ENCODE data around the gene IPMK.
"Not testable (repeated sequence)": the region's sequence is repeated elsewhere in the genome, so short reads cannot be mapped to it uniquely, and the experiment has no call there.

Gene IPMK

GRCh38 chr10:58171146-58171545, 96.5 kb downstream of the IPMK start:
- WGBS, 2 experiments: 100% methylated on average over 1 of the region's 1 CpG
- Histone ChIP-seq H3K4me1 (ENCODE audit: control insufficient read depth, insufficient read depth, low read length) (no peaks in the 10 kb centered on the region), H3K36me3 (ENCODE audit: control insufficient read depth, insufficient read depth, low read length) (no peaks in the 10 kb centered on the region), H3K27me3 (ENCODE audit: control insufficient read depth, insufficient read depth, low read length, poor library complexity, severe bottlenecking) (no peaks in the 10 kb centered on the region), H3K27ac (ENCODE audit: insufficient read depth, low read depth, low read length, poor library complexity, severe bottlenecking) (no peak overlapping the region), H3K4me3 (ENCODE audit: insufficient read depth, low read depth, low read length) (no peak overlapping the region), H3K9me3 (ENCODE audit: control insufficient read depth, low read length) (no peaks in the 10 kb centered on the region)

- Histone ChIP-seq H3K4me1 (ENCODE audit: control insufficient read depth, insufficient read depth, low read length) (no peaks in the 10 kb centered on the region), H3K9me3 (ENCODE audit: control insufficient read depth, low read length) (no peaks in the 10 kb centered on the region), H3K27ac (ENCODE audit: insufficient read depth, low read depth, low read length, poor library complexity, severe bottlenecking) (no peak overlapping the region), H3K4me3 (ENCODE audit: insufficient read depth, low read depth, low read length) (no peak overlapping the region), H3K27me3 (ENCODE audit: control insufficient read depth, insufficient read depth, low read length, poor library complexity, severe bottlenecking) (no peaks in the 10 kb centered on the region), H3K36me3 (ENCODE audit: control insufficient read depth, insufficient read depth, low read length) (no peaks in the 10 kb centered on the region)
- 88 to 89% methylated on average over 4 of the region's 4 CpGs for WGBS, 2 experiments
Observed at GRCh38 chr10:58164517-58164916, 103.2 kb downstream of the IPMK start.

GRCh38 chr10:58158806-58159205, 108.9 kb downstream of the IPMK start:
- Histone ChIP-seq H3K4me3 (ENCODE audit: insufficient read depth, low read depth, low read length) (no peak overlapping the region), H3K36me3 (ENCODE audit: control insufficient read depth, insufficient read depth, low read length) (no peaks in the 10 kb centered on the region), H3K27me3 (ENCODE audit: control insufficient read depth, insufficient read depth, low read length, poor library complexity, severe bottlenecking) (no peaks in the 10 kb centered on the region), H3K9me3 (ENCODE audit: control insufficient read depth, low read length) (no peaks in the 10 kb centered on the region), H3K4me1 (ENCODE audit: control insufficient read depth, insufficient read depth, low read length) (no peaks in the 10 kb centered on the region), H3K27ac (ENCODE audit: insufficient read depth, low read depth, low read length, poor library complexity, severe bottlenecking) (no peak overlapping the region)
- WGBS, 2 experiments: 95% methylated on average over 4 of the region's 4 CpGs

- WGBS, 2 experiments: 93 to 95% methylated on average over 6 of the region's 7 CpGs
- no peaks in the 10 kb centered on the region for H3K9me3 ChIP-seq (ENCODE audit: control insufficient read depth, low read length)
- no peaks in the 10 kb centered on the region for H3K36me3 ChIP-seq (ENCODE audit: control insufficient read depth, insufficient read depth, low read length)
- no peaks in the 10 kb centered on the region for H3K4me1 ChIP-seq (ENCODE audit: control insufficient read depth, insufficient read depth, low read length)
- no peaks in the 10 kb centered on the region for H3K27me3 ChIP-seq (ENCODE audit: control insufficient read depth, insufficient read depth, low read length, poor library complexity, severe bottlenecking)
- no peak overlapping the region for H3K27ac ChIP-seq (ENCODE audit: insufficient read depth, low read depth, low read length, poor library complexity, severe bottlenecking)
- H3K4me3 ChIP-seq (ENCODE audit: insufficient read depth, low read depth, low read length): no peak overlapping the region
Observed at GRCh38 chr10:58157076-58157766, 110.5 kb downstream of the IPMK start.

- H3K9me3 ChIP-seq (ENCODE audit: control insufficient read depth, low read length); H3K4me3 ChIP-seq (ENCODE audit: insufficient read depth, low read depth, low read length); H3K27me3 ChIP-seq (ENCODE audit: control insufficient read depth, insufficient read depth, low read length, poor library complexity, severe bottlenecking); H3K27ac ChIP-seq (ENCODE audit: insufficient read depth, low read depth, low read length, poor library complexity, severe bottlenecking); H3K4me1 ChIP-seq (ENCODE audit: control insufficient read depth, insufficient read depth, low read length); H3K36me3 ChIP-seq (ENCODE audit: control insufficient read depth, insufficient read depth, low read length): not testable (repeated sequence)
- WGBS, 2 experiments: 90 to 100% methylated on average over 2 of the region's 2 CpGs
Observed at GRCh38 chr10:58155941-58156340, 111.8 kb downstream of the IPMK start.

- 86 to 92% methylated on average over 1 of the region's 1 CpG for WGBS, 2 experiments
- H3K36me3 ChIP-seq (ENCODE audit: control insufficient read depth, insufficient read depth, low read length): no peaks in the 10 kb centered on the region
- H3K4me3 ChIP-seq (ENCODE audit: insufficient read depth, low read depth, low read length): no peak overlapping the region
- H3K4me1 ChIP-seq (ENCODE audit: control insufficient read depth, insufficient read depth, low read length): no peaks in the 10 kb centered on the region
- no peaks in the 10 kb centered on the region for H3K9me3 ChIP-seq (ENCODE audit: control insufficient read depth, low read length)
- no peak overlapping the region for H3K27ac ChIP-seq (ENCODE audit: insufficient read depth, low read depth, low read length, poor library complexity, severe bottlenecking)
- no peaks in the 10 kb centered on the region for H3K27me3 ChIP-seq (ENCODE audit: control insufficient read depth, insufficient read depth, low read length, poor library complexity, severe bottlenecking)
Observed at GRCh38 chr10:58153751-58154150, 113.9 kb downstream of the IPMK start.

GRCh38 chr10:58152673-58153263, 114.9 kb downstream of the IPMK start:
- H3K27me3 ChIP-seq (ENCODE audit: control insufficient read depth, insufficient read depth, low read length, poor library complexity, severe bottlenecking): no peaks in the 10 kb centered on the region
- 43 to 44% methylated on average over 7 to 8 of the region's 8 CpGs for WGBS, 2 experiments

DNA sequence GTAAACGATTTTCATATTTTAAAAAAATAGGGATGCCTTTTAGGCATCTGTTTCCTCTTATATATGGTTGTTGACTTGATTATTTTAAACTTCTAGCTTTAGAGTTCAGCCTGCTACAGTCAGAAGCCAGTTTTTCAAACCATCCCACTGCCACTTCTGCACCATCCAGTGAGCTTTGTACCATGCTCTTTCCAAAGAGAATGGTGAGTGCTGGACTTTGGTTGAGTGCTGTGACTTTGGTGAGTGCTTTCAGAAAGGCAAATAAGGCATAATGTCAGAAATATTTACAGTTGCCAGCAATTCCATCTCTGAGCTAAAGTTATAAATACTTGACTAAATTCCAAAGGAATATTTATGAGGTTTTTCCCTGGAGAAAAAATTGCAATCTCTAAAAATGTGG, 117.4 kb downstream of the IPMK start:
- Histone ChIP-seq H3K4me1 (ENCODE audit: control insufficient read depth, insufficient read depth, low read length) (no peaks in the 10 kb centered on the region), H3K27ac (ENCODE audit: insufficient read depth, low read depth, low read length, poor library complexity, severe bottlenecking) (no peak overlapping the region), H3K27me3 (ENCODE audit: control insufficient read depth, insufficient read depth, low read length, poor library complexity, severe bottlenecking) (no peaks in the 10 kb centered on the region), H3K36me3 (ENCODE audit: control insufficient read depth, insufficient read depth, low read length) (no peaks in the 10 kb centered on the region), H3K9me3 (ENCODE audit: control insufficient read depth, low read length) (no peaks in the 10 kb centered on the region), H3K4me3 (ENCODE audit: insufficient read depth, low read depth, low read length) (no peak overlapping the region)
- WGBS, 2 experiments: no CpG with 5 or more reads among the region's 1 CpG

More at GRCh38 chr10:58152673-58153263, 114.9 kb downstream of the IPMK start:
- no peaks in the 10 kb centered on the region for H3K9me3 ChIP-seq (ENCODE audit: control insufficient read depth, low read length)
- no peaks in the 10 kb centered on the region for H3K4me1 ChIP-seq (ENCODE audit: control insufficient read depth, insufficient read depth, low read length)
- no peak overlapping the region for H3K27ac ChIP-seq (ENCODE audit: insufficient read depth, low read depth, low read length, poor library complexity, severe bottlenecking)
- no peaks in the 10 kb centered on the region for H3K36me3 ChIP-seq (ENCODE audit: control insufficient read depth, insufficient read depth, low read length)
- H3K4me3 ChIP-seq (ENCODE audit: insufficient read depth, low read depth, low read length): no peak overlapping the region

DNA sequence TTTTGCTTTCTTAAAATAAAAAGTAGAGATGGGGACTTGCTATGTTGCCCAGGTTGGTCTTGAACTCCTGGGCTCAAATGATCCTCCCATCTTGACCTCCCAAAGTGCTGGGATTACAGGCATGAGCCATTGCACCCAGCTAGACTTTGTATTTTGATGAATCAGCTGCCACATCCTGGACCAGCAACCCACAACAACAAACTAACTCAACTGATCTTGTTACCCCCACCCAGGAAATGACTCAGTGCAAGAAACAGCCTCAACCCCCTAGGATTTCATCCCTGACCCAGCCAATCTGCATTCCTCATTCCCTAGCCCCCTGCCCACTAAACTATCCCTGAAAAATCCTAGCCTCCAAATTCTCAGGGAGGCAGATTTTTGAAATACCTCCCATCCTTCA, 123.8 kb downstream of the IPMK start:
- no peaks in the 10 kb centered on the region for H3K36me3 ChIP-seq (ENCODE audit: control insufficient read depth, insufficient read depth, low read length)
- H3K4me3 ChIP-seq (ENCODE audit: insufficient read depth, low read depth, low read length): no peak overlapping the region
- no peaks in the 10 kb centered on the region for H3K27me3 ChIP-seq (ENCODE audit: control insufficient read depth, insufficient read depth, low read length, poor library complexity, severe bottlenecking)

More for the DNA sequence above, 123.8 kb downstream of the IPMK start:
- no peaks in the 10 kb centered on the region for H3K4me1 ChIP-seq (ENCODE audit: control insufficient read depth, insufficient read depth, low read length)
- no peak overlapping the region for H3K27ac ChIP-seq (ENCODE audit: insufficient read depth, low read depth, low read length, poor library complexity, severe bottlenecking)
- H3K9me3 ChIP-seq (ENCODE audit: control insufficient read depth, low read length): no peaks in the 10 kb centered on the region
